HG03342 (cell line): ENCODE data around the gene EFNA5.

ENCODE experiments used
- ATAC-seq: cut with Tn5 transposase; IDR thresholded peaks from one replicate; pipeline ENCODE4 v1.9.1; 2021; ENCODE audit warnings: mild to moderate bottlenecking, moderate library complexity; ENCODE audit not compliant: unreplicated experiment

Gene EFNA5

DNA sequence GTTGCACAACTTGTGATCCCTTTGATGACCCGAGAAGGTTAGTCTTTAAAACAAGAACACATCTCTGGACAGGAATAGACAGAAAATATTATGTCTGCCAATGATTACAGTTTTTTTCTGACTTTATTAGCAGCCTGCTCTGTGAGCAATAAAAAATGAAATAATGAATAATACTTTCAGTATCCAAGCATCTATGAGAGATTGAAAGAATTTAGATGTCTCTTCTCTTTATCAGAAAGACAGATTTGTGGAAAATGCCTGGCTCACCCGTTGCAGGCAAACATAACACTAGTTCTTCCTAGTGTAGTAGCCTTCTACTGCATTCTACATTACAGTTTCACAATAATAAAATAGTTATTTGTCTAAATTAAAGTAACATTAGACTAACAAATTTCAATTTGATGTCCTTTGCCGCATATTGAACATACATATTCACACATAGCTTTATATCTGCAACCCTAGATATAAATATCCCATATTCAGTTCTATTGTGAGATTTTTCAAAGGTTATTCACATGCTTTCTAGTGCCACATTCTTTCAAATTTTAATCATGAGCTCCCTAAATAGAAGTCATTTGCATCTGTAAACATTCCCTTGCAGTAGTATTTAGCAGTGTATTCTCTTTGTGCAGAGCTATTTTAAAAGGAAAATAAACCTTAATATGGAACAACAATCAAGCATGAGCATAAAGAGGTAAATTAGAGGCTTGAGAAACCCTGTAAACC, 267.3 kb downstream of the EFNA5 start:
- ATAC-seq, result no peak

GRCh38 chr5:107402434-107403227, 268.1 kb downstream of the EFNA5 start:
- ATAC-seq, result no peak

DNA sequence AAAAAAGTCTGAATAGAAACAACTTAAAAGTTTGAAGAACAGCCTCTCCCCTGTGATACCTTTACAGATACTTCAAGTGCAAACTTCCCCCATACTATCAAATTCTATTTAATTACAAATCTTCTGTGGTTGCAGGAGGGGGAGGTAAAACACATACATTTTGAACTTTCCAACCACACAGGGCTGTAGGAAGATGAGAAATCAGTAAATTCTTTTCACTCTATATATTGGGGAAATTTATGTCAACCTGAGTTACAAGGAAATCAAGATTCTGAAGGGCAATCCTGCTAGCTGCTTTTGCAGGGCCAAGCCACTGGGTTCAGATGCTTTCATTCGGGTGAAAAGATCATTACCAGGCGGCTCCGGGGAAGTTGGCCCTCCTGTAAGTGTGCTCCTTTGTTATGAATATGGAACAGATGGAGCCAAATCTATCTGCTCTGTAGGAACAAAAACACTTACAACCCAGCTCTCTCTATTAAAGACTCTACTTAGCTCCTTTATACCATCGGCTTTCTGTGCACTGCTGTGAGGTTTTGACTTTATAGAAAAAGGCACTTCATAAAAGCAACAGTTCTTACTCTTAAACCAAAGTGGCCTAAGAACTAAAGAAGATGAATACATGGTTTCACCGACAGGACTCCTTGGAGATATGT, 269.1 kb downstream of the EFNA5 start:
- ATAC-seq, result no peak

DNA sequence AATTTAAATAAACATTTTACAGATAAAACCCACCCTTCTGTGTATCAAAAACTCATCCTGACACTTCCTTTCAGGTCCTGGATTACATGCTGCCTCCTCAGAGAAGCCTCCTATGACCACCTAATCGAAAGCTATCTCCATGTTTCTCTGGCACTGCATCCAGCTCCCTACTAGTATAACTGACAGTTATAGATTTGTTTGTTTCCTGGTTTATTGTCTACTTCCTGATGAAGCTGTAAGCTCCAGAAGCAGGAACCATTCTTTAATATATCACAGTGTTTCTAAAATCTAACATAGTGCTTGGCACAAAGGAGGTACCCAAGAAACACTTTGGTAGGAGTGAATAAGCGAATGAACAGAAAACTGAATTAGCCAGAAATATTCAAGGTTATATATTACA, 270.4 kb downstream of the EFNA5 start:
- ATAC-seq, result no peak

GRCh38 chr5:107398703-107399102, 272.0 kb downstream of the EFNA5 start:
- no peak for ATAC-seq

DNA sequence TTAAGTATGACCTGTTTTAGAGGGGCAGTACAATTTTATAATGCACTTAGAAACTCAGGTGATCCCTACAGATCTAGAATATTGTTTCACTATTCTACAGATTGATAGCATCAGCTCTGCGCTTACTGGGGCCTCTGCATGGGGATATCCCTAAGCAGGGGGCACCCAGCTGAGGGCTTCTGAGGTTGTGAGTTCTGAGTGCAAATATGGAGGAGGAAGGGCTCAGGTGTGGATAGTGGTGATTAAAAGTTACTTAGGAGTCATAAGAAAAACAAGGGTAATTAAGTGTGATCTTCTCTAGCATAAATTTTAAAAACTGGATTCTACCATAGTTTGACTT, 274.4 kb downstream of the EFNA5 start:
- ATAC-seq, result peak; percentile 40

GRCh38 chr5:107395632-107396350, 274.9 kb downstream of the EFNA5 start:
- peak; percentile 78 for ATAC-seq

DNA sequence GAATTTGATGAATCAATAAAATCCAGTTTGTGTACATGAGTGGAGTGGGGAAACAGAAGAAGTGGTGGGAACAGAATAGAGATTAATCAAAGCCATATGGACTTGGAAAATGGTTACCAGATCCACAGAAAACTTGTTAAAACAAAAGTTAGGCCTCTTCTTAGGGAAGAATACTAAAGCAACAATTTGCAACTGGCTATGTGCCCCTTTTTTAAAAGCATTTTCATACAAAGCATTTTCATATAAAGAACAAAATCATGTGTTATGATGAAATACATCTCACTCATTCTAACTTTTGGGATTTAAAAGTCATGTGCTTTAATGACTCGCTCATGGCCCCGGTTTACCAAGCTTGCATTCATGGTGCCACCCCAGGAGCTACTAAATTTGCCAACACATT, 276.9 kb downstream of the EFNA5 start:
- ATAC-seq, result no peak

- no peak for ATAC-seq
Observed at GRCh38 chr5:107391787-107392186, 278.9 kb downstream of the EFNA5 start.

GRCh38 chr5:107389775-107390148, 281.0 kb downstream of the EFNA5 start:
- no peak for ATAC-seq

GRCh38 chr5:107389130-107389774, 281.5 kb downstream of the EFNA5 start:
- peak; percentile 74 for ATAC-seq

GRCh38 chr5:107388141-107388861, 282.4 kb downstream of the EFNA5 start:
- ATAC-seq, result peak; percentile 54

DNA sequence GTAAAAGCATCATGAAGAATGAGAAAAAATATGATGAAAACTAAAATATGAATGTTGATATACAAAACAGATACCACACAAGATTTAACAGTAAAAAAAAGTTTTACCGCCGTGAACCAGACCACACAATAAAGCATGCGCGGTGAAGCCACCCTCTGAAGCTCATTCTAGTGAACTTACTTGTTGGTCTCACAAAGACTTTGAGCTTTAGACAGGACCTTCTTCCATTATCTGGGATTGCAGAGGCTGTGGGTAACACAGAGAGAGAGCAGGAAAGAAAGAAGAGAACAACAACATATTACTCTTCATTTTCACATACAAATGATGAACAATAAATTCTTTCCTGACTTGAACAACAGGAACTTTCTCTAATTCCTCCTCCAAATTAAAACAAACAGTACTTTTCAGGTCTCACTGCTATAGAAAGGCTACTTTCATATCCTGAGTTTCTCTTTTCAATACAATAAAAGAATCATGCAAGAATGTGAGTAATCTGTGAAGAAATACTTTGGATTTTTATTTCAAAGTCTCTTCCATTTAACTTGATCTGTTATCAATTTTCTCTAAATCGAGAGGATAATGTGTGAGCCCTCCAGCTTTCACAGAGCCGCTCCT, 283.1 kb downstream of the EFNA5 start:
- no peak for ATAC-seq

GRCh38 chr5:107385708-107386107, 285.0 kb downstream of the EFNA5 start:
- no peak for ATAC-seq

GRCh38 chr5:107384256-107384655, 286.5 kb downstream of the EFNA5 start:
- no peak for ATAC-seq

DNA sequence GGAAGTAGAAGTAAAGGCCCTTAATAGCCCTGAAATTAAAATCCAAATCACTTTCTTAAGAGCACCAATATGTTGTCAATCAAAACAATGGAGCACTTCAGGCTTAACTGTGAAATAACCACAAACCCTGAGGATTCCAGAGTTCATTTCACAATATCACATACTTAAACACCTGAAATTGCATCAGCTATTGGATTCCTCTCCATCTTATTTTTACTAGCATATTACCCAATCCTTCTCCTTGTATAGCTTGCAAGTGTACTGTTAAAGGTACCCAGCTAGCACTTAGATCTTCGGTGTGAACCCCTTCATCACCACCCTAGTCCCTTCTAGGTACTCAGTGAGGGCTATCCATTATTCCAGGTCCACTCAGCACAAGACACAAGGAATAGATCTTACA, 287.3 kb downstream of the EFNA5 start:
- ATAC-seq, result no peak

GRCh38 chr5:107381189-107381856, 289.4 kb downstream of the EFNA5 start:
- ATAC-seq, result no peak

GRCh38 chr5:107380654-107381053, 290.1 kb downstream of the EFNA5 start:
- ATAC-seq, result no peak

GRCh38 chr5:107378218-107378899, 292.4 kb downstream of the EFNA5 start:
- ATAC-seq, result peak; percentile 47
